ENCODE data around the gene COL21A1. TPM values are rescaled to one million over a fixed set of nuclear protein-coding genes. Genes with fewer than 3 reads are reported as not detected.

COL21A1 gene
- total and polyA plus RNA-seq, 2 of the 13 experiments (the other 11 are each of a cell fraction or from before 2014, with no cell fraction given) = 0.13 TPM; not detected in 1

GRCh38 chr6:56246881-56247653 lies at the start of gene COL21A1 (continued):
- TF ChIP-seq MAZ (IDR thresholded peaks at IDR 0.05; ENCODE audit: borderline replicate concordance, low read depth, low read length) (peak; percentile 19; the same call in 1 of the 2 replicates), MAZ (CRISPR knock-in tag; IDR thresholded peaks at IDR 0.05; ENCODE audit: low read depth) (no peak), ZBTB20 (CRISPR knock-in tag; IDR thresholded peaks at IDR 0.05; ENCODE audit: borderline replicate concordance, low read depth) (no peak), TSC22D2 (CRISPR knock-in tag; IDR thresholded peaks at IDR 0.05; ENCODE audit: borderline replicate concordance) (no peak), ZBTB2 (CRISPR knock-in tag; IDR thresholded peaks at IDR 0.05; ENCODE audit: low read depth) (no peak), ZFP36L1 (CRISPR knock-in tag; IDR thresholded peaks at IDR 0.05) (no peak), KDM3A (CRISPR knock-in tag; IDR thresholded peaks at IDR 0.05; ENCODE audit: low read depth) (no peak), HNF1B (CRISPR knock-in tag; IDR thresholded peaks at IDR 0.05) (0 out of 2 replicates have a peak, but pooled peaks have one; percentile 19), ZNF674 (CRISPR knock-in tag; IDR thresholded peaks at IDR 0.05; ENCODE audit: low read depth) (0 out of 2 replicates have a peak, but pooled peaks have one; percentile 46), PATZ1 (CRISPR knock-in tag; IDR thresholded peaks at IDR 0.05) (no peak), KDM2A (CRISPR knock-in tag; IDR thresholded peaks at IDR 0.05; ENCODE audit: borderline replicate concordance, low read depth) (peak; percentile 25; the same call in 1 of the 2 replicates), ZNF205 (CRISPR knock-in tag; IDR thresholded peaks at IDR 0.05) (no peak), ZFP37 (CRISPR knock-in tag; IDR thresholded peaks at IDR 0.05; ENCODE audit: borderline replicate concordance) (no peak), STAG1 (CRISPR knock-in tag; IDR thresholded peaks at IDR 0.05) (peak; percentile 22), HNRNPLL (IDR thresholded peaks at IDR 0.05; ENCODE audit: low read depth, low read length, poor library complexity, severe bottlenecking) (peak; percentile 39), ZNF761 (CRISPR knock-in tag; conservative IDR thresholded peaks at IDR 0.05) (no peak)

All from HepG2 (cell line).